Type B pancreatic cell (in vitro differentiated cells): ENCODE results near the gene FGF11. TPM values are rescaled to one million over a fixed set of nuclear protein-coding genes. Genes with fewer than 3 reads are reported as not detected.

Experiments
- DNase-seq: peaks from one replicate; pipeline ENCODE4 v3.0.0; 2021; ENCODE audit warnings: mixed read lengths; ENCODE audit not compliant: unreplicated experiment; ENCODE audit errors: extremely low spot score
- H3K27ac Mint-ChIP-seq: 2 replicates; pipeline ENCODE4 v1.8.0; 2021; ENCODE audit warnings: mild to moderate bottlenecking, mixed read lengths
- H3K27me3 Mint-ChIP-seq: 2 replicates; pipeline ENCODE4 v1.8.0; 2021; ENCODE audit warnings: mixed read lengths
- H3K36me3 Mint-ChIP-seq: 2 replicates; pipeline ENCODE4 v1.8.0; 2021; ENCODE audit warnings: mixed read lengths
- H3K4me1 Mint-ChIP-seq: one replicate; pipeline ENCODE4 v1.8.0; 2021; ENCODE audit warnings: mixed read lengths; ENCODE audit not compliant: unreplicated experiment
- H3K4me3 Mint-ChIP-seq: 2 replicates; pipeline ENCODE4 v1.8.0; 2021; ENCODE audit warnings: mild to moderate bottlenecking, mixed read lengths
- H3K9me3 Mint-ChIP-seq: 2 replicates; pipeline ENCODE4 v1.8.0; 2021; ENCODE audit warnings: mixed read lengths
- total RNA-seq: library from RNA; stranded (reverse); gene quantifications from 2 replicates; pipeline ENCODE4 v1.2.1, GENCODE V29; 2021; ENCODE audit warnings: low replicate concordance
- TF ChIP-seq, protein P1 (sequence below): fragments of 200-600 bp; sonication (generic); conservative IDR thresholded peaks from 2 replicates; pipeline ENCODE4 v1.5.0; 2021; ENCODE audit warnings: antibody characterized with exemption, mild to moderate bottlenecking

FGF11 gene
- total RNA-seq, 1 donor from 2014 or later: 21.8 TPM

DNA sequence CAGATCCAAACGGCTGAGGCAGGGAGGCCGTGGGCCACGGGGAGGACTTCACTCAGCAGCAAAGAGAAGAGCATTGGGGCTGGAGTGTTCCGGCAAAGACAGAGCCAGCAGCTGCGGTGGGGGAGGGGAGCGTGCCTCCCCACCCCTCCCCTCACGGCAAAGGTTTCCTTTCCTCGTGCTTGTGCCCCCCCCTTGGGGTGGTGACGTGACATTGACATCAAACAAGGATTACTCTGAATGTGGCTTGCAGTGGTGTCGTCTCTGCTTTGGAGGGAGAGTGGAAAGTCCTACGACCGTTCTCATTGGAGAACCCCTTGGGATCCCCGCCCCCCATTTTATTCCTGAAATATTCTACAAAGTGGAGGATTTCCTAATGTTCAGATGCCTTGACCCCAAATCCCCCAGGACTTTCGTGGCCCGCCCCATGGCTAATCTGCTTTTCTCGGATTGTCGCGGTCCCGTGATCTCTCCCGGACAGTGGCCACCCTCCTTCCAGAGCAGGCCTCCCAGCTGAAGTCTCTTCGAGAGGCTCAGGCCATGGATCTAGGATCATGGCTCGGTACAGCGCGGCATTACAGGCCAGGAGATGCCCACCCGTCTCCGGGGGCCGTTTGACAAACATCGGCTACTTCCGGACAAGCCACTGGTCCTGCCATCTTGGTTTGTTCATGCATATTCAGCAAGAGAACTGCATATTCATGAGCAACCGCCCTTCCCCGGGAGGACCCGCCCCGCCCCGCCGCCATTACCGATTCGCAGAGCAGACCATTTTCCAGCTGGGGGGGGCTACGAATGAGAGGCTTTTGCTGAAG lies 44.1 kb downstream of the FGF11 start:
- H3K9me3 Mint-ChIP-seq: no peaks in the 10 kb centered on the region
- H3K4me1 Mint-ChIP-seq: peaks cover 51% of the 10 kb centered on the region
- peak overlapping the region; percentile 98 for H3K4me3 Mint-ChIP-seq
- no peaks in the 10 kb centered on the region for H3K27me3 Mint-ChIP-seq
- TF ChIP-seq, protein P1, sequence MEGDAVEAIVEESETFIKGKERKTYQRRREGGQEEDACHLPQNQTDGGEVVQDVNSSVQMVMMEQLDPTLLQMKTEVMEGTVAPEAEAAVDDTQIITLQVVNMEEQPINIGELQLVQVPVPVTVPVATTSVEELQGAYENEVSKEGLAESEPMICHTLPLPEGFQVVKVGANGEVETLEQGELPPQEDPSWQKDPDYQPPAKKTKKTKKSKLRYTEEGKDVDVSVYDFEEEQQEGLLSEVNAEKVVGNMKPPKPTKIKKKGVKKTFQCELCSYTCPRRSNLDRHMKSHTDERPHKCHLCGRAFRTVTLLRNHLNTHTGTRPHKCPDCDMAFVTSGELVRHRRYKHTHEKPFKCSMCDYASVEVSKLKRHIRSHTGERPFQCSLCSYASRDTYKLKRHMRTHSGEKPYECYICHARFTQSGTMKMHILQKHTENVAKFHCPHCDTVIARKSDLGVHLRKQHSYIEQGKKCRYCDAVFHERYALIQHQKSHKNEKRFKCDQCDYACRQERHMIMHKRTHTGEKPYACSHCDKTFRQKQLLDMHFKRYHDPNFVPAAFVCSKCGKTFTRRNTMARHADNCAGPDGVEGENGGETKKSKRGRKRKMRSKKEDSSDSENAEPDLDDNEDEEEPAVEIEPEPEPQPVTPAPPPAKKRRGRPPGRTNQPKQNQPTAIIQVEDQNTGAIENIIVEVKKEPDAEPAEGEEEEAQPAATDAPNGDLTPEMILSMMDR: no peak
- peaks cover 10% of the 10 kb centered on the region for H3K36me3 Mint-ChIP-seq
- peak; percentile 87 for DNase-seq
- H3K27ac Mint-ChIP-seq: peak overlapping the region; percentile 100

GRCh38 chr17:7484067-7484918 lies 45.0 kb downstream of the FGF11 start, which contains the start of gene POLR2A:
TSS of gene POLR2A (plus strand) at chr17:7484366.
- DNase-seq: peak; percentile 98
- Mint-ChIP-seq H3K4me3 (peak within 1 kb of the TSS; percentile 98), H3K36me3 (peaks cover 14% of the 10 kb centered on the region), H3K27ac (peak within 1 kb of the TSS; percentile 100), H3K4me1 (peaks cover 56% of the 10 kb centered on the region), H3K9me3 (no peaks in the 10 kb centered on the region), H3K27me3 (no peaks in the 10 kb centered on the region)
- TF ChIP-seq, protein P1: peak; percentile 25

DNA sequence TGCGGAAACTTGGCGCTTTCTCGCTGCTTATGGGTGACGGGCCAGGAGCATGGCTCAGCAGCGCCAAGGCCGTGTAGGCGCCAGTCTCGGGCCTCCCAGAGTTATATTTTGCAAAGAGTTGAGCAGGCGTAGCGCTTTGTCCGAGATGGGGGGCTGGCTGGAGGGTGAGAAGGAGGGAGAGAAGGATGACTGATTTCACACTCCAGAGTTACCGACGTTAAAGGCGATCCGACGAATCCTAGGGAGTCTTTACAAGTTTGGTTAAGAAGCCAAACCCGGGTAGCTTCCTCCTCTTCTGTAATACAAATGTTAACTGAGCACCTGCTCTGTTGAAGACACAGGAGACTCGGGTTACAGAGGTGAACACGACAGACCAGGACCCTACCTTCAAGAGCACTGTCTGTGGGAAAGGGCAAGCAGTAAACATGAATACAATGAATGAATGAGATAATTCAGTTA lies 45.6 kb downstream of the FGF11 start:
- TF ChIP-seq, protein P1: no peak
- peaks cover 57% of the 10 kb centered on the region for H3K4me1 Mint-ChIP-seq
- no peaks in the 10 kb centered on the region for H3K9me3 Mint-ChIP-seq
- no peak for DNase-seq
- H3K27ac Mint-ChIP-seq: peak overlapping the region; percentile 100
- peak overlapping the region; percentile 98 for H3K4me3 Mint-ChIP-seq
- H3K36me3 Mint-ChIP-seq: peaks cover 16% of the 10 kb centered on the region
- no peaks in the 10 kb centered on the region for H3K27me3 Mint-ChIP-seq

DNA sequence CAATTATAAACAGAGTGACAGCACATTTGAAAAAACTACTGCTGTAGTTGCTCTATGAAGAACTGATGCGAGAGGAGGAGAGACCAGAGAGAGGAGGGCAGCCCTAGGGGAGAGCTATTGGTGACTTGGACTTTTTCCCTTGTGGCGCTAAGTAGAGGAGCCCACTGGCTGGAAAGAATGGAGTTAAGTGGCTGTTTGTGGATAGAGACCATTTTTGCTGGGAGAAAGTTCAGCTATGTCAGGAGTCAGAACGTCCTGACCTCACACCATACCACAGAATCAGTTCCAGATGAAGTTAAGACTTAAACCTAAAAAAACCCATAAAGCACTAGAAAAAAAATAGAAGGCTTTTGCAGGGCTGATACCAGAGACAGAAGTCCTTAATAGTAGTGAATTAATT lies 46.9 kb downstream of the FGF11 start:
- no peaks in the 10 kb centered on the region for H3K9me3 Mint-ChIP-seq
- no peak for DNase-seq

DNA sequence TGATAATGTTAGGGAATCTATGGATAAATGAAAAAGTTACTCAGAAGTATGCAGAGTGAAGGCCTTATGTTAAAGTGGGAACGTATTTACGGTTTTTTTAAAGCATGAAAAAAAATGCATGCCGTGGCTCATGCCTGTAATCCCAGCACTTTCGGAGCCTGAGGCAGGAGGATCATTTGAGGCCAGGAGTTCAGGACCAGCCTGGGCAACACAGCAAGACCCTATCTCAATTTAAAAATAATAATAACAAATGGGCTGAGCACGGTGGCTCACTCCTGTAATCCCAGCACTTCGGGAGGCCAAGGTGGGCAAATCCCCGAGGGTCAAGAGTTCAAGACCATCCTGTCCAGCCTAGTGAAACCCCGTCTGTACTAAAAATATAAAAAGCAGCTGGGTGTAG lies 50.8 kb downstream of the FGF11 start:
- Mint-ChIP-seq H3K9me3 (no peaks in the 10 kb centered on the region), H3K27ac (no peak overlapping the region), H3K27me3 (no peaks in the 10 kb centered on the region), H3K4me1 (peaks cover 63% of the 10 kb centered on the region), H3K36me3 (peaks cover 37% of the 10 kb centered on the region), H3K4me3 (peak overlapping the region; percentile 28)
- TF ChIP-seq, protein P1: no peak
- no peak for DNase-seq

More for the DNA sequence above, 46.9 kb downstream of the FGF11 start:
- Mint-ChIP-seq H3K4me1 (peaks cover 61% of the 10 kb centered on the region), H3K27me3 (no peaks in the 10 kb centered on the region), H3K36me3 (peaks cover 23% of the 10 kb centered on the region), H3K27ac (peak overlapping the region; percentile 74), H3K4me3 (peak overlapping the region; percentile 84)
- TF ChIP-seq, protein P1: no peak
